Liver (tissue), 9 donors: ENCODE data around the gene DPH2. TPM values are rescaled to one million over a fixed set of nuclear protein-coding genes. Genes with fewer than 3 reads are reported as not detected.

Experiments used
- DNase-seq: peaks from one replicate; pipeline ENCODE4 v3.0.0-alpha.2; 2017; ENCODE audit warnings: low spot score
- H3K27ac ChIP-seq, 2 donors: one replicate each; pipeline ENCODE4 v1.7.0; 2013; ENCODE audit warnings: inconsistent platforms in 2 of 2, low read length in 2 of 2, control low read depth in 1 of 2, low read depth in 1 of 2, mild to moderate bottlenecking in 1 of 2
- H3K27me3 ChIP-seq, 4 donors: one replicate each; pipeline versions ENCODE4 v1.6.1 to v1.7.0; 2013; ENCODE audit warnings: low read length in 3 of 4, inconsistent platforms in 1 of 4, mild to moderate bottlenecking in 1 of 4, moderate library complexity in 1 of 4; ENCODE audit not compliant: control insufficient read depth in 4 of 4, insufficient read depth in 4 of 4
- H3K36me3 ChIP-seq, 4 donors: one replicate each; pipeline versions ENCODE4 v1.6.1 to v1.7.0; 2013; ENCODE audit warnings: low read length in 3 of 4, mild to moderate bottlenecking in 3 of 4, low read depth in 1 of 4, moderate library complexity in 1 of 4; ENCODE audit not compliant: control insufficient read depth in 4 of 4, insufficient read depth in 3 of 4
- H3K4me1 ChIP-seq, 4 donors: one replicate each; pipeline versions ENCODE4 v1.6.1 to v1.7.0; 2013; ENCODE audit warnings: low read length in 3 of 4, mild to moderate bottlenecking in 3 of 4, moderate library complexity in 1 of 4; ENCODE audit not compliant: control insufficient read depth in 4 of 4, insufficient read depth in 4 of 4
- H3K4me3 ChIP-seq, 3 donors: one replicate each; pipeline versions ENCODE4 v1.6.1 to v1.7.0; 2013; ENCODE audit warnings: low read length in 3 of 3, control low read depth in 1 of 3, low read depth in 1 of 3, mild to moderate bottlenecking in 1 of 3
- H3K9ac ChIP-seq, 2 donors: one replicate each; pipeline ENCODE4 v1.7.0; 2013; ENCODE audit warnings: low read length in 2 of 2, mild to moderate bottlenecking in 2 of 2, moderate library complexity in 2 of 2, control low read depth in 1 of 2, low read depth in 1 of 2
- H3K9me3 ChIP-seq, 4 donors: one replicate each; pipeline versions ENCODE4 v1.6.1 to v1.7.0; 2013; ENCODE audit warnings: low read length in 3 of 4; ENCODE audit not compliant: control insufficient read depth in 4 of 4
- CTCF ChIP-seq: fragments of 150-350 bp; IDR thresholded peaks from 2 replicates; pipeline ENCODE4 v1.5.1; 2017; ENCODE audit warnings: improper control_type of control experiment, low read depth, low read length; ENCODE audit not compliant: missing input control
- EGR1 ChIP-seq, 2 donors: IDR thresholded peaks; 2 replicates each; pipeline ENCODE4 v1.6.1; 2016 to 2018; ENCODE audit warnings: antibody characterized with exemption in 2 of 2, low read depth in 2 of 2
- FOXA1 ChIP-seq: IDR thresholded peaks from 2 replicates; pipeline ENCODE4 v1.6.1; 2016; ENCODE audit warnings: antibody characterized with exemption
- FOXA2 ChIP-seq: IDR thresholded peaks from 2 replicates; pipeline ENCODE4 v1.6.1; 2016; ENCODE audit warnings: antibody characterized with exemption
- GABPA ChIP-seq, 2 donors: IDR thresholded peaks in 1 of 2; conservative IDR thresholded peaks in 1 of 2; 2 replicates each; pipeline ENCODE4 v1.6.1; 2016; ENCODE audit warnings: antibody characterized with exemption in 2 of 2, mild to moderate bottlenecking in 1 of 2, moderate library complexity in 1 of 2
- HNF4G ChIP-seq: IDR thresholded peaks from 2 replicates; pipeline ENCODE4 v1.6.1; 2016; ENCODE audit warnings: antibody characterized with exemption
- JUND ChIP-seq, 2 donors: IDR thresholded peaks; 2 replicates each; pipeline ENCODE4 v1.6.1; 2016; ENCODE audit warnings: antibody characterized with exemption in 2 of 2
- NR2F2 ChIP-seq: IDR thresholded peaks from 2 replicates; pipeline ENCODE4 v1.6.1; 2016; ENCODE audit warnings: antibody characterized with exemption
- RAD21 ChIP-seq, 2 donors: IDR thresholded peaks; 2 replicates each; pipeline ENCODE4 v1.6.1; 2016; ENCODE audit warnings: antibody characterized with exemption in 2 of 2, mild to moderate bottlenecking in 2 of 2
- RXRA ChIP-seq, 2 donors: IDR thresholded peaks; 2 replicates each; pipeline ENCODE4 v1.6.1; 2017 to 2018; ENCODE audit warnings: antibody characterized with exemption in 2 of 2, mild to moderate bottlenecking in 1 of 2
- SP1 ChIP-seq: IDR thresholded peaks from 2 replicates; pipeline ENCODE4 v1.6.1; 2018; ENCODE audit warnings: antibody characterized with exemption, mild to moderate bottlenecking
- TAF1 ChIP-seq: conservative IDR thresholded peaks from 2 replicates; pipeline ENCODE4 v1.6.1; 2016; ENCODE audit warnings: antibody characterized with exemption, mild to moderate bottlenecking
- YY1 ChIP-seq: IDR thresholded peaks from 2 replicates; pipeline ENCODE4 v1.6.1; 2016; ENCODE audit warnings: antibody characterized with exemption, mild to moderate bottlenecking
- ZBTB33 ChIP-seq: IDR thresholded peaks from 2 replicates; pipeline ENCODE4 v1.6.1; 2016; ENCODE audit warnings: antibody characterized with exemption
- WGBS: extraction: QIAGEN DNeasy Blood & Tissue Kit; methylation state at CpG from one replicate; pipeline ENCODE4 v1.1.7; 2013; 5-methylcytosine and 5-hydroxymethylcytosine counted together
- polyA plus RNA-seq, 2 donors: library from polyadenylated mRNA; stranded (reverse) in 1 of 2; unstranded in 1 of 2; fragments of 200-250 nt in 1 of 2; fragments of >200 nt in 1 of 2; fragmentation: Nextera tagmentation in 1 of 2; extraction: Ambion mirVana in 1 of 2; gene quantifications; one replicate each; pipeline versions ENCODE4 v1.2.1 to v1.2.3, GENCODE V29; 2013 to 2015
- total RNA-seq, 2 donors: library from RNA; depleted of rRNA; stranded (reverse); fragments of >200 nt; gene quantifications; one replicate each; pipeline ENCODE4 v1.2.3, GENCODE V29; 2014
- TF ChIP-seq, protein P1 (sequence below): IDR thresholded peaks from 2 replicates; pipeline ENCODE4 v1.6.1; 2016; ENCODE audit warnings: antibody characterized with exemption
- TF ChIP-seq, protein P2 (sequence below): IDR thresholded peaks from 2 replicates; pipeline ENCODE4 v1.6.1; 2016; ENCODE audit warnings: antibody characterized with exemption
- TF ChIP-seq, protein P3 (sequence below): IDR thresholded peaks from 2 replicates; pipeline ENCODE4 v1.6.1; 2016; ENCODE audit warnings: antibody characterized with exemption, mild to moderate bottlenecking
- donor health status: healthy.
- donor health status: healthy.
- donor health status: healthy.
- donor health status: healthy.
- donor health status: healthy.

Gene DPH2
- total and polyA plus RNA-seq, 4 donors, result 9.3 to 20.9 (median 15.4) TPM

- no peak overlapping the region for H3K4me3 ChIP-seq
- no peak for DNase-seq
- H3K9ac ChIP-seq, result no peak overlapping the region
- TF ChIP-seq JUND (IDR thresholded peaks at IDR 0.05) (no peak), NR2F2 (no peak), FOXA2 (no peak), SP1 (no peak)
- TF ChIP-seq, protein P1, sequence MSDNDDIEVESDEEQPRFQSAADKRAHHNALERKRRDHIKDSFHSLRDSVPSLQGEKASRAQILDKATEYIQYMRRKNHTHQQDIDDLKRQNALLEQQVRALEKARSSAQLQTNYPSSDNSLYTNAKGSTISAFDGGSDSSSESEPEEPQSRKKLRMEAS, result no peak
- no peaks in the 10 kb centered on the region for H3K27me3 ChIP-seq
- H3K27ac ChIP-seq, result no peak overlapping the region
- no peaks in the 10 kb centered on the region for H3K36me3 ChIP-seq
- no peaks in the 10 kb centered on the region for H3K4me1 ChIP-seq
- 91% methylated on average over 8 of the region's 8 CpGs for WGBS
- H3K9me3 ChIP-seq, result no peaks in the 10 kb centered on the region
These were observed 29.6 kb downstream of the DPH2 start for GRCh38 chr1:43999455-43999854.

DNA sequence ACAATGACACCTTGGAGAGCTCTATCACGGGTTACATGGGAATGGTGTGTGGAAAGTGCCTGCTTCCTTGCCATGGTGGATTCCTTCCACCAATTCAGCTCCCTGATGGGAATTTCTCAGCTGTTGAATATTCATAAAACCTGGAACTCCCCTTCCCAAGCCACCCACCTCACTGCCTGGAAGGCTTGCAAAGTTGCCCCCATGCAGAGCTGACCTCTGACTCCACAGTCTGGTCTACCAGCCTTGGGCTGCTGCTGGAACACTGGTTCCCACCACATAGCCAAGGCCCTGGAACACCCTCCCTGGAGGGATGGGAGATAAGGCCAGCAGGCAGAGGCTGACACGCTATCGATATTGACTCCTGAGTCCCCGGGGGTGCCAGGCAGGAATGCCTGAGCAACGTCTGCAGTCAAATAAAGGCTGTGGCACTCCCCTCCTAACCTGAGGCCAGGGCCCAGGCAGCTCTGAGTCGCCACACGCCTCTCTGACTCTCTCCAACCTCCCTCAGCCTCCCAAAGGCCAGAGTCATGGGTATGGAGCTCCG, 30.4 kb downstream of the DPH2 start:
- H3K9ac ChIP-seq, result no peak overlapping the region
- H3K9me3 ChIP-seq, result no peaks in the 10 kb centered on the region
- DNase-seq, result no peak
- no peaks in the 10 kb centered on the region for H3K27me3 ChIP-seq
- no peaks in the 10 kb centered on the region for H3K36me3 ChIP-seq
- no peaks in the 10 kb centered on the region for H3K4me1 ChIP-seq
- H3K27ac ChIP-seq, result no peak overlapping the region
- TF ChIP-seq, protein P2, sequence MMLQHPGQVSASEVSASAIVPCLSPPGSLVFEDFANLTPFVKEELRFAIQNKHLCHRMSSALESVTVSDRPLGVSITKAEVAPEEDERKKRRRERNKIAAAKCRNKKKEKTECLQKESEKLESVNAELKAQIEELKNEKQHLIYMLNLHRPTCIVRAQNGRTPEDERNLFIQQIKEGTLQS, result no peak
- no peak for TF ChIP-seq HNF4G
- TF ChIP-seq GABPA (IDR thresholded peaks at IDR 0.05 in 1 of 2, conservative IDR thresholded peaks at IDR 0.05 in 1 of 2), result no peak
- TF ChIP-seq, protein P1, result no peak
- 78% methylated on average over 8 of the region's 8 CpGs for WGBS
- H3K4me3 ChIP-seq, result no peak overlapping the region

DNA sequence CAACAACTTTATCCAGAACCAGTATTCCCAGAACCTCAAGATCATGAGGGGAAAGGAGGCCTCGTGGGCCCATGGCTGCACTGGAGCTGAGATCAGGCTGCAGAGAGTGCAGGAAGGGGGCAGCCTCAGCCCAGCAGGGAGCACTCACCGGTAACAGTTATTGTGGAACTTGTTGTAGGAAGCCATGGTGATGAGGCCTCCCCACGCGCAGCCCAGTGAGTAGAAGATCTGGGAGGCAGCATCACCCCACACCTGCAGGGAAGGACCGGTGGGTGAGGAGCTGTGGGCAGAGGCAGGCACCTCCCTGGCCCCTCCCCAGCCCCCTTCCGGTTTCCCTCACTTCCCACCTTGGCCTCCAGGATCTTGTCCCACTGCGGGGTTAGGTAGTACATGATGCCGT, 32.4 kb downstream of the DPH2 start:
- Histone ChIP-seq H3K27ac (no peak overlapping the region), H3K9ac (no peak overlapping the region), H3K4me3 (no peak overlapping the region), H3K27me3 (no peaks in the 10 kb centered on the region), H3K9me3 (no peaks in the 10 kb centered on the region), H3K36me3 (no peaks in the 10 kb centered on the region), H3K4me1 (peaks cover 0 to 4% (median 1%) of the 10 kb centered on the region in 4 donors)
- DNase-seq, result no peak
- TF ChIP-seq NR2F2 (no peak), GABPA (IDR thresholded peaks at IDR 0.05 in 1 of 2, conservative IDR thresholded peaks at IDR 0.05 in 1 of 2) (no peak), TAF1 (no peak), ZBTB33 (no peak), RAD21 (IDR thresholded peaks at IDR 0.05) (no peak), YY1 (no peak), FOXA2 (no peak), FOXA1 (no peak), EGR1 (IDR thresholded peaks at IDR 0.05; ENCODE audit: low read depth in 2 of 2) (no peak), SP1 (no peak), CTCF (no peak), JUND (IDR thresholded peaks at IDR 0.05) (no peak), RXRA (IDR thresholded peaks at IDR 0.05) (no peak), HNF4G (no peak)
- TF ChIP-seq, protein P3, sequence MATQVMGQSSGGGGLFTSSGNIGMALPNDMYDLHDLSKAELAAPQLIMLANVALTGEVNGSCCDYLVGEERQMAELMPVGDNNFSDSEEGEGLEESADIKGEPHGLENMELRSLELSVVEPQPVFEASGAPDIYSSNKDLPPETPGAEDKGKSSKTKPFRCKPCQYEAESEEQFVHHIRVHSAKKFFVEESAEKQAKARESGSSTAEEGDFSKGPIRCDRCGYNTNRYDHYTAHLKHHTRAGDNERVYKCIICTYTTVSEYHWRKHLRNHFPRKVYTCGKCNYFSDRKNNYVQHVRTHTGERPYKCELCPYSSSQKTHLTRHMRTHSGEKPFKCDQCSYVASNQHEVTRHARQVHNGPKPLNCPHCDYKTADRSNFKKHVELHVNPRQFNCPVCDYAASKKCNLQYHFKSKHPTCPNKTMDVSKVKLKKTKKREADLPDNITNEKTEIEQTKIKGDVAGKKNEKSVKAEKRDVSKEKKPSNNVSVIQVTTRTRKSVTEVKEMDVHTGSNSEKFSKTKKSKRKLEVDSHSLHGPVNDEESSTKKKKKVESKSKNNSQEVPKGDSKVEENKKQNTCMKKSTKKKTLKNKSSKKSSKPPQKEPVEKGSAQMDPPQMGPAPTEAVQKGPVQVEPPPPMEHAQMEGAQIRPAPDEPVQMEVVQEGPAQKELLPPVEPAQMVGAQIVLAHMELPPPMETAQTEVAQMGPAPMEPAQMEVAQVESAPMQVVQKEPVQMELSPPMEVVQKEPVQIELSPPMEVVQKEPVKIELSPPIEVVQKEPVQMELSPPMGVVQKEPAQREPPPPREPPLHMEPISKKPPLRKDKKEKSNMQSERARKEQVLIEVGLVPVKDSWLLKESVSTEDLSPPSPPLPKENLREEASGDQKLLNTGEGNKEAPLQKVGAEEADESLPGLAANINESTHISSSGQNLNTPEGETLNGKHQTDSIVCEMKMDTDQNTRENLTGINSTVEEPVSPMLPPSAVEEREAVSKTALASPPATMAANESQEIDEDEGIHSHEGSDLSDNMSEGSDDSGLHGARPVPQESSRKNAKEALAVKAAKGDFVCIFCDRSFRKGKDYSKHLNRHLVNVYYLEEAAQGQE, result no peak
- 86% methylated on average over 8 of the region's 8 CpGs for WGBS
